Breast epithelium (tissue), 3 donors: ENCODE data around the gene KRTCAP2.

Experiments
- CTCF ChIP-seq, 3 donors: fragments of 450-650 bp; IDR thresholded peaks; one replicate each; pipeline ENCODE4 v1.5.1; 2016 to 2017; ENCODE audit warnings: antibody characterized with exemption in 3 of 3, mild to moderate bottlenecking in 3 of 3, moderate library complexity in 3 of 3
- POLR2A ChIP-seq: fragments of 450-650 bp; IDR thresholded peaks from one replicate; pipeline ENCODE4 v1.6.1; 2016; ENCODE audit warnings: antibody characterized with exemption, mild to moderate bottlenecking, moderate library complexity
- POLR2AphosphoS5 ChIP-seq, 3 donors: sonication (generic); formaldehyde crosslinking; IDR thresholded peaks; one replicate each; pipeline ENCODE4 v1.6.1; 2017; ENCODE audit warnings: antibody characterized with exemption in 3 of 3

- TF ChIP-seq CTCF (IDR thresholded peaks at IDR 0.05) (no peak), POLR2A (no peak), POLR2AphosphoS5 (IDR thresholded peaks at IDR 0.05) (no peak)
Measured at GRCh38 chr1:155202198-155202597, 29.1 kb upstream of the KRTCAP2 start.
